Fibroblast of pulmonary artery (primary cell): ENCODE results near the gene IZUMO1.
"Not testable (repeated sequence)": the region's sequence is repeated elsewhere in the genome, so short reads cannot be mapped to it uniquely, and the experiment has no call there.

Experiments
- DNase-seq: peaks from one replicate; pipeline ENCODE4 v3.0.0-alpha.2; 2010; ENCODE audit warnings: low read depth
- H3K4me3 ChIP-seq: replicated peaks from 2 replicates; pipeline ENCODE4 v1.5.1; 2011; ENCODE audit warnings: low read depth, mild to moderate bottlenecking, control low read depth, low read length, moderate library complexity
- TF ChIP-seq, protein P1 (sequence below): IDR thresholded peaks from 2 replicates; pipeline ENCODE4 v1.5.1; 2011; ENCODE audit warnings: mild to moderate bottlenecking, control low read depth, low read length, inconsistent platforms; ENCODE audit errors: missing control alignments

IZUMO1 gene

DNA sequence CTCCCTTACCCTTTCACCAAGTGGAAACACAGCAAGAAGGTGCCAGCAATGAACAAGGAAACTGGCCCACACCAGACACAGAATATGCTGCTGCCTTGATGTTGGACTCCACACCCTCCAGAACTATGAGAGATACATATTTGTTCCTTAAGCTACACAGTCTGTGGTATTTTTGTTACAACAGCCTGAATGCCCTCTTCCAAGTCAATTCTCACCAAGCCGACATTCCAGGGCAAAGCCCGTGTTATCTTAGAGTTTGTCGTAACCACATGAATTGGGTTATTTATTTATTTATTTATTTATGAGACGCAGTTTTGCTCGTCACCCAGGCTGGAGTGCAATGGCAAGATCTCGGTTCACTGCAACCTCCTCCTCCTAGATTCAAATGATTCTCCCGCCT, 23.6 kb upstream of the IZUMO1 start:
- TF ChIP-seq, protein P1, sequence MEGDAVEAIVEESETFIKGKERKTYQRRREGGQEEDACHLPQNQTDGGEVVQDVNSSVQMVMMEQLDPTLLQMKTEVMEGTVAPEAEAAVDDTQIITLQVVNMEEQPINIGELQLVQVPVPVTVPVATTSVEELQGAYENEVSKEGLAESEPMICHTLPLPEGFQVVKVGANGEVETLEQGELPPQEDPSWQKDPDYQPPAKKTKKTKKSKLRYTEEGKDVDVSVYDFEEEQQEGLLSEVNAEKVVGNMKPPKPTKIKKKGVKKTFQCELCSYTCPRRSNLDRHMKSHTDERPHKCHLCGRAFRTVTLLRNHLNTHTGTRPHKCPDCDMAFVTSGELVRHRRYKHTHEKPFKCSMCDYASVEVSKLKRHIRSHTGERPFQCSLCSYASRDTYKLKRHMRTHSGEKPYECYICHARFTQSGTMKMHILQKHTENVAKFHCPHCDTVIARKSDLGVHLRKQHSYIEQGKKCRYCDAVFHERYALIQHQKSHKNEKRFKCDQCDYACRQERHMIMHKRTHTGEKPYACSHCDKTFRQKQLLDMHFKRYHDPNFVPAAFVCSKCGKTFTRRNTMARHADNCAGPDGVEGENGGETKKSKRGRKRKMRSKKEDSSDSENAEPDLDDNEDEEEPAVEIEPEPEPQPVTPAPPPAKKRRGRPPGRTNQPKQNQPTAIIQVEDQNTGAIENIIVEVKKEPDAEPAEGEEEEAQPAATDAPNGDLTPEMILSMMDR: no peak
- no peak overlapping the region for H3K4me3 ChIP-seq
- DNase-seq: peak; percentile 60

DNA sequence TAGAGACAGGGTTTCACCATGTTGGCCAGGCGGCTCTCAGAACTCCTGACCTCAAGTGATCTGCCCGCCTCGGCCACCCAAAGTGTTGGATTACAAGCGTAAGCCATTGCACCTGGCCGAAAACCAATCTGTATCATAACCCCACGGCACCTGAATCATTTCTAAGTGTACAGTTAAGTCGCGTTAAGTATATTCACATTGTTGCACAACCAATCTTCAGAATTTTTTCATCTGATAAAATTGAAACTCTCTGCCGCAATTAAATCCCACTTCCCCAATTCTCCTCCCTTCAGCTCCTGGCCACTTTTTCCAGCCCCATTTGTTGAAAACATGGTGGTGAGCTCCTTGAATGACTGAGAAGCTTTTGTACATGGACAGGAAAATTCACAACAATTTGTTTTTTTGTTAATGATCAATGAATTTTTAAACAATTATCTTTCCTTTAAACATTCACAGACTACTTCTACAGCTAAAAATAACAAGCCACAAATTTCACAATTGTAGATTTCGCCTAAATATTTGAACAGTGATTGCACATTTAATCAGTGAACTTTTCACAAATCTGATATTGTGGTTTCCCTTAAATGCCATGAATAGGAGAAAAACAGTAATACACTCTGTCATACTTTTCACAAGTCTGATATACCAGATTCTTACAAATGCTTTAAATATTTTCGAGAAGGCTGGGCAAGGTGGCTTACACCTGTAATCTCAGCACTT, 22.4 kb upstream of the IZUMO1 start:
- TF ChIP-seq, protein P1: no peak
- no peak for DNase-seq
- no peak overlapping the region for H3K4me3 ChIP-seq

DNA sequence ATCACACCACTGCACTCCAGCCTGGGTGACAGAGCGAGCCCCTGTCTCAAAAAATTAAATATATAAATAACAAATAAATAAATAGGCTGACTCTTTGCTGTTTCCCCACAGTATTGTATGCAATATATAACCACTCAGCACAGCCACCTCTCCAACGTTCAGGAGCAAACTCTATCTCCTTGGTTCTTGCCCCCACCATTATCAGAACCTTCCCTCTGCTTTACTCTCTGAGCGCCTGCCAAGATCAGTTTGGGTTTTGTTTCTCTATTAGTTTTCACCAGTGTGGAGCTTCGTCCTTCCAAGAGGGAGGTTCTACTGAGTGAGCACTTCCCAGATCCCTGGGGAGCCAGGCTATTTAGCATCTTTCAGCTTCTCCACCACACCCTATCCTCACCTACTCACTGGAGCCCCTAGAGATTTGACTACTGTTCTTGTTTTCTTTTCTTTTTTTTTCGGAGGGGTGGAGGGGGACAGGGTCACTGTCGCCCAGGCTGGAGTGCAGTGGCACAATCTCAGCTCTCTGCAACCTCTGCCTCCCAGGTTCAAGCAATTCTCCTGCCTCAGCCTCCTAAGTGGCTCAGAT, 21.6 kb upstream of the IZUMO1 start:
- DNase-seq, H3K4me3 ChIP-seq: not testable (repeated sequence)

DNA sequence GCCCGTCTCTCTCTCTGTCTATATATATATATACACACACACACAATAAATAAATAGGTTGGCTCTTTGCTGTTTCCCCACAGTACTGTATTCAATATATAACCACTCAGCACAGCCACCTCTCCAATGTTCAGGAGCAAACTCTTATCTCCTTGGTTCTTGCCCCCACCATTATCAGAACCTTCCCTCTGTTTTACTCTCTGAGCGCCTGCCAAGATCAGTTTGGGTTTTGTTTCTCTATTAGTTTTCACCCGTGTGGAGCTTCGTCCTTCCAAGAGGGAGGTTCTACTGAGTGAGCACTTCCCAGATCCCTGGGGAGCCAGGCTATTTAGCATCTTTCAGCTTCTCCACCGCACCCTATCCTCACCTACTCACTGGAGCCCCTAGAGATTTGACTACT, 19.1 kb upstream of the IZUMO1 start:
- H3K4me3 ChIP-seq, DNase-seq: not testable (repeated sequence)

DNA sequence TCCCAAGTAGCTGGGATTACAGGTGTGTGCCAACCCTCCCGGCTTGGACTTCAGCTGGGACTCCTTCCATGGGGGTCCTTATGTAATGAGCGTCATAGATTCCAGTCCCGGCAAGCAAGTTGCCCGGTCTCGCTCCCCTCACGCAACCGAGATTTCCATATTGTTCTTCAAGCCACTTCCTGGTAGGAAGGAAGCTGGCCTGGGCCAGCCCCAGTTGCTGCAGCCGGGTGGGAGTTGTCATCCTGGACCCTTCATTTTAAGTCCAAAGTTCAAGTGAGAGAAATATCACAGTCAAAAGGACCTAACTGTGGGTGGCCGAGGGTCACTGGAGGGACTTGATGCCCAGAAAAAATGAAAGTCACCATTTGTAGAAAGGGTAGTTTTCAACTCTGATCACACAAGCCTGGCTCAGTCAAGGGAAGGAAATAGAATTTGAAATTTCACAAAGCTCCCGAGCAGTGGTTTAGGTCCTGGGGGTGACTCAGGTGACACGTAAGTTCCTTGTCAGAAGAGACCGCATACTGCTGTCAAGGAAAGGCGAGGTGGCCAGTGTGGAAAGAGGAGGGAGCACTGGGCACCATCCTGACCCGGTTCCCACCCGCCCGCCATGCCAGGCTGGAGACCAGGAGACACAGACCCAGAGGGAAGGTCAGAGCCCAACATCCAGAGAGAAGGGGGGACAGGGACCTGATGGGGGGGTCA, 13.9 kb upstream of the IZUMO1 start:
- DNase-seq: no peak
- H3K4me3 ChIP-seq: no peak overlapping the region
- TF ChIP-seq, protein P1: no peak

DNA sequence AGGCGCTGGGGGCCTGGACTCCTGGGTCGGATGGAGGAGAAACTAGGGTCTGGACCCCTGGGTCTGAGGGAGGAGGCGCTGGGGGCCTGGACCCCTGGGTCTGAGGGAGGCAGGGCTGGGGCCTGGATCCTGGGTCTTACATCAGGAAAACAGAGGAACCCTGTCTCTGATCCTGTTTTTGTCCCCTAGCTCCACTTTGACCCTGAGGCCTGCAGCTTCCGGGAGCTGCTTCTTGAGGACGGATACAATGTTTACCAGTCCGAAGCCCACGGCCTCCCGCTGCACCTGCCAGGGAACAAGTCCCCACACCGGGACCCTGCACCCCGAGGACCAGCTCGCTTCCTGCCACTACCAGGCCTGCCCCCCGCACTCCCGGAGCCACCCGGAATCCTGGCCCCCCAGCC, 11.0 kb upstream of the IZUMO1 start:
- TF ChIP-seq, protein P1: no peak
- no peak for DNase-seq

DNA sequence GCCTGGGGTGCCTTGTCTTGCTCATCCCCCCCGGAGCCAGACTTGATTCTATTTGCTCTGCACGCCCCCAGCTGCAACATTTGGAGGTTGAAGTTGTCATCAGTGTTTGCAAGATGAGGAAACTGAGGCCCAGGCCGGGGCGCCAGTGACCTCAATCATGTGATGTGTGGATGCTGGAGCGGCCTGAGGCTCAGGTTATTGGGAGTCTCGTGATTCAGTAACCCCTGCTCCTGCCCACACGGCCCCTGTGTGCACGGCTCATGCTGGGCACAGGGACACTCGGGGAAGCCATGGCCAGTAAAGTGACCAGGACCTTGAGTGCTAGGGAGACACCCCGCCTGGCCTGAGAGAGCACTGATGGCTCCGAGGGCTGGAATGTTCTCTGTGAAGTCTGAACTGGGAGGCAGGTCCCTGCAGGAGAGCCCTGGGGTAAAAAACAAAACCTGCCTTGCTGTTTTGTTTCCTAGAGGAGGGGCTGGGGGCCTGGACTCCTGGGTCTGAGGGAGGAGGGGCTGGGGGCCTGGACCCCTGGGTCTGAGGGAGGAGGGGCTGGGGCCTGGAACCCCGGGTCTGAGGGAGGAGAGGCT, 10.5 kb upstream of the IZUMO1 start:
- TF ChIP-seq, protein P1: no peak
- DNase-seq: no peak
- H3K4me3 ChIP-seq: no peak overlapping the region

More for the DNA sequence above, 11.0 kb upstream of the IZUMO1 start:
- H3K4me3 ChIP-seq: no peak overlapping the region
